Measurements from ENCODE around the gene LDB3.

GRCh38 chr10:86707505-86707904 is 39.2 kb downstream of the LDB3 start:
- no peak for TF ChIP-seq POLR2A (IDR thresholded peaks at IDR 0.05)
- TF ChIP-seq CTCF (IDR thresholded peaks at IDR 0.05) = no peak
